Smooth muscle cell (in vitro differentiated cells): ENCODE measurements around the gene CHD6. TPM values are rescaled to one million over a fixed set of nuclear protein-coding genes. Genes with fewer than 3 reads are reported as not detected.

Experiments used
- DNase-seq: peaks from one replicate; lab custom pipeline; 2025; ENCODE audit not compliant: unreplicated experiment; lab: John Stamatoyannopoulos, UW
- H2AFZ ChIP-seq: fragments of 200-600 bp; sonication (generic); 2 replicates; pipeline ENCODE4 v1.6.0; 2016; ENCODE audit warnings: antibody characterized with exemption, low read depth, mild to moderate bottlenecking
- H3F3A ChIP-seq: fragments of 200-600 bp; sonication (generic); 2 replicates; pipeline ENCODE4 v1.6.0; 2017; ENCODE audit warnings: antibody characterized with exemption, low read depth
- H3K27ac ChIP-seq: fragments of 200-600 bp; sonication (generic); 2 replicates; pipeline ENCODE4 v1.5.1; 2016; ENCODE audit warnings: low read depth, mild to moderate bottlenecking
- H3K27me3 ChIP-seq: fragments of 200-600 bp; sonication (generic); 2 replicates; pipeline ENCODE4 v1.6.1; 2016; ENCODE audit warnings: low read depth, mild to moderate bottlenecking
- H3K36me3 ChIP-seq: fragments of 200-600 bp; sonication (generic); 2 replicates; pipeline ENCODE4 v1.5.1; 2016; ENCODE audit warnings: low read depth
- H3K4me1 ChIP-seq: fragments of 200-600 bp; sonication (generic); 2 replicates; pipeline ENCODE4 v1.5.1; 2016; ENCODE audit warnings: low read depth
- H3K4me2 ChIP-seq: fragments of 200-600 bp; sonication (generic); 2 replicates; pipeline ENCODE4 v1.6.0; 2016; ENCODE audit warnings: mild to moderate bottlenecking
- H3K4me3 ChIP-seq: fragments of 200-600 bp; sonication (generic); 2 replicates; pipeline ENCODE4 v1.5.1; 2016; ENCODE audit warnings: mild to moderate bottlenecking
- H3K79me2 ChIP-seq: fragments of 200-600 bp; sonication (generic); 2 replicates; pipeline ENCODE4 v1.6.0; 2016; ENCODE audit warnings: low read depth, mild to moderate bottlenecking
- H3K9ac ChIP-seq: fragments of 200-600 bp; sonication (generic); 2 replicates; pipeline ENCODE4 v1.6.0; 2016; ENCODE audit warnings: low read depth
- H3K9me3 ChIP-seq: fragments of 200-600 bp; sonication (generic); replicated peaks from 2 replicates; pipeline ENCODE4 v1.5.1; 2016; ENCODE audit warnings: low read depth
- H4K20me1 ChIP-seq: fragments of 200-600 bp; sonication (generic); 2 replicates; pipeline ENCODE4 v1.6.0; 2016; ENCODE audit warnings: low read depth
- WGBS: methylation state at CpG from one replicate; pipeline ENCODE4 v1.1.7; 2016; ENCODE audit warnings: low lambda C conversion rate; 5-methylcytosine and 5-hydroxymethylcytosine counted together
- polyA plus RNA-seq: library from polyadenylated mRNA; unstranded; fragments of >200 nt; fragmentation: Nextera tagmentation; extraction: Ambion mirVana; gene quantifications from 2 replicates; pipeline ENCODE4 v1.2.1, GENCODE V29; 2016
- total RNA-seq: library from RNA; depleted of rRNA; stranded (reverse); fragments of >200 nt; gene quantifications from 2 replicates; pipeline ENCODE4 v1.2.3, GENCODE V29; 2014
- TF ChIP-seq, protein P1 (sequence below): fragments of 200-600 bp; sonication (generic); IDR thresholded peaks from 2 replicates; pipeline ENCODE4 v1.5.1; 2017; ENCODE audit warnings: borderline replicate concordance, mild to moderate bottlenecking, antibody characterized with exemption; ENCODE audit not compliant: insufficient read depth, poor library complexity, severe bottlenecking

The CHD6 gene
- total and polyA plus RNA-seq, 2 experiments from 2014 or later, result 41.7 to 47.8 TPM

DNA sequence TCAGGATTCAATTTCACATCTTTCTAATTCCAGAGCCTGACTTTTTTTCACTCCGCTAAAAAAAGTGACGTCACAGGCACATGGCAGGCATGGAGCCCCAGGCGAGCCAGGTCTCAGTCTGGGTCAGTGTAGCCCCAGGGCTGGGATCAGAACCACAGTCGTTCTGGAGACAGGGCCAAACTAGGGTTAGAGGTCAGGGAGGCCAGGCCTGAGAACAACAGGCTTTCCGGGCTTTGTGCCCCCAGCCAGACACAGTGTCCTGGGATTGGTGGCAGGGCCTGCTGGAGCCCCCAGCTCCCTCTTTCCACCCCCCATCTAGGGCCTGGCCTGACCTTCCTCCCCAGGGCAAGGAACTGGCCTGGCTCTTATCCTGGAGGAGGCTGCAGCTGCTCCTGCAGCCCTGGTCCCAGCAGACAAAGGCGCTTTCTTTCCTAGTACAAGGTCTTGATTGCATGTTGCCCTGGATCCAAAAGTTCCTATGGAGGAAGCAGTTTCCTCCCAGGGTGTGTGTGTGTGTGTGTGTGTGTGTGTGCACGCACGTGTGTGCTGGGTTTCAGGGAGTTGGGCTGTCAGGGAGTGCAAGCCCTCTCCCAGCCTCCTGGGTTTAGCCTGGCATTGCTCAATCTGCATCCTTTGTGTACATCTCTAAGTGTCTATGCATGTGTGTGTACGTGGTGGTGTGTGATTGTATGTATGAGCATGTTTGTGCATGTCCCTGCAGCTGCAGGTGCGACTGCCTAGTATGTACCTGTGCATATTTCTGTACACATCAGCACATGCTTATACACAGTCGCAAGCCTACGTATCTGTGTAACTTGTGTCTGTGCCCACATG is 225.1 kb downstream of the CHD6 start:
- no peaks in the 10 kb centered on the region for H3K36me3 ChIP-seq
- H3K27ac ChIP-seq, result no peak overlapping the region
- H4K20me1 ChIP-seq, result no peaks in the 10 kb centered on the region
- WGBS, result 73% methylated on average over 12 of the region's 12 CpGs
- no peak overlapping the region for H3K9ac ChIP-seq
- TF ChIP-seq, protein P1, sequence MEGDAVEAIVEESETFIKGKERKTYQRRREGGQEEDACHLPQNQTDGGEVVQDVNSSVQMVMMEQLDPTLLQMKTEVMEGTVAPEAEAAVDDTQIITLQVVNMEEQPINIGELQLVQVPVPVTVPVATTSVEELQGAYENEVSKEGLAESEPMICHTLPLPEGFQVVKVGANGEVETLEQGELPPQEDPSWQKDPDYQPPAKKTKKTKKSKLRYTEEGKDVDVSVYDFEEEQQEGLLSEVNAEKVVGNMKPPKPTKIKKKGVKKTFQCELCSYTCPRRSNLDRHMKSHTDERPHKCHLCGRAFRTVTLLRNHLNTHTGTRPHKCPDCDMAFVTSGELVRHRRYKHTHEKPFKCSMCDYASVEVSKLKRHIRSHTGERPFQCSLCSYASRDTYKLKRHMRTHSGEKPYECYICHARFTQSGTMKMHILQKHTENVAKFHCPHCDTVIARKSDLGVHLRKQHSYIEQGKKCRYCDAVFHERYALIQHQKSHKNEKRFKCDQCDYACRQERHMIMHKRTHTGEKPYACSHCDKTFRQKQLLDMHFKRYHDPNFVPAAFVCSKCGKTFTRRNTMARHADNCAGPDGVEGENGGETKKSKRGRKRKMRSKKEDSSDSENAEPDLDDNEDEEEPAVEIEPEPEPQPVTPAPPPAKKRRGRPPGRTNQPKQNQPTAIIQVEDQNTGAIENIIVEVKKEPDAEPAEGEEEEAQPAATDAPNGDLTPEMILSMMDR, result no peak
- no peaks in the 10 kb centered on the region for H3F3A ChIP-seq
- H3K79me2 ChIP-seq, result no peaks in the 10 kb centered on the region
- no peak overlapping the region for H2AFZ ChIP-seq
- peaks cover 12% of the 10 kb centered on the region for H3K4me1 ChIP-seq
- no peaks in the 10 kb centered on the region for H3K9me3 ChIP-seq
- no peak overlapping the region for H3K4me2 ChIP-seq
- no peaks in the 10 kb centered on the region for H3K27me3 ChIP-seq
- H3K4me3 ChIP-seq, result no peak overlapping the region
- no peak for DNase-seq

DNA sequence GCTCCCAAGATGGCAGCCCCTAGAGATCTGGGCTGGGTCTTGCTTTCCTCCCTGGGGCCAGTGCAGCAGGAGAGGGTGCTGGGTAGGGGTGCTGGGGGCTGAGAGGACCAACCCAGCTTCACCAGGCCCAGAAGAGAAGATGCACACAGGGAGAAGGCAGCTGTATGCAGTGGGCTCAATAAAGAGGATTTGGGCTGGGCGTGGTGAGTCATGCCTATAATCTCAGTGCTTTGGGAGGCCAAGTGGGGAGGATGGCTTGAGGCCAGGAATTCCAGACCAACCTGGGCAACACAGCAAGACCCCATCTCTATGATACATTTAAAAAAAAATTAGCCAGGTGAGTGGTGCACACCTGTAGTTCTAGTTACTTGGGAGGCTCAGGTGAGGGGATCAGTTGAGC is 225.9 kb downstream of the CHD6 start:
- no peak overlapping the region for H3K27ac ChIP-seq
- H4K20me1 ChIP-seq, result no peaks in the 10 kb centered on the region
- no peaks in the 10 kb centered on the region for H3K27me3 ChIP-seq
- DNase-seq, result no peak
- no peaks in the 10 kb centered on the region for H3K9me3 ChIP-seq
- H3K9ac ChIP-seq, result no peak overlapping the region
- H3K4me2 ChIP-seq, result no peak overlapping the region
- TF ChIP-seq, protein P1, result no peak
- H3F3A ChIP-seq, result no peaks in the 10 kb centered on the region
- 100% methylated on average over 1 of the region's 1 CpG for WGBS
- H3K4me1 ChIP-seq, result peaks cover 17% of the 10 kb centered on the region
- H3K79me2 ChIP-seq, result no peaks in the 10 kb centered on the region
- no peak overlapping the region for H2AFZ ChIP-seq
- H3K36me3 ChIP-seq, result no peaks in the 10 kb centered on the region
- no peak overlapping the region for H3K4me3 ChIP-seq

DNA sequence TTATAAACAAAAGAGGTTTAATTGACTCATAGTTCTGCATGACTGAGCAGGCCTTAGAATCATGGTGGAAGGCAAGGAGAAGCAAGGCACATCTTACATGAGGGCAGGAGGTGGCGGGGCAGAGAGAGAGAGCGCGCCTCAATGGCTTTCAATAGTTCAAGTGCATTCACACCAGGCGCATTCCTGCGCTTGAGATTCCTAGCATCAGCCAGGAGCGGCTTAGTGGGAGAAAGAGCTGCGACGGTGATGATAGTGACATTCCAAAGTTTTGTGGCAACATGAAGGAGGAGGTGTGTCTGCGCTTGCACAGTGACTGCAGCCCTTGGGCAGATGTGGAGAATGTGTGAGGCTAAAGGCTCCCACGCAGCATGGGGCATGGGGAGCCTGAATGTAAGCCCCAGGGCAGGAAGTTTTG is 226.6 kb downstream of the CHD6 start:
- Histone ChIP-seq H3K4me2 (no peak overlapping the region), H3K4me1 (peaks cover 17% of the 10 kb centered on the region), H3K27me3 (no peaks in the 10 kb centered on the region), H3K36me3 (no peaks in the 10 kb centered on the region), H3K27ac (peak overlapping the region; percentile 10), H3K4me3 (no peak overlapping the region), H4K20me1 (no peaks in the 10 kb centered on the region), H3K9me3 (no peaks in the 10 kb centered on the region), H3K79me2 (no peaks in the 10 kb centered on the region), H3F3A (no peaks in the 10 kb centered on the region), H3K9ac (no peak overlapping the region), H2AFZ (no peak overlapping the region)
- DNase-seq, result no peak
- TF ChIP-seq, protein P1, result no peak
- WGBS, result 45% methylated on average over 10 of the region's 10 CpGs

DNA sequence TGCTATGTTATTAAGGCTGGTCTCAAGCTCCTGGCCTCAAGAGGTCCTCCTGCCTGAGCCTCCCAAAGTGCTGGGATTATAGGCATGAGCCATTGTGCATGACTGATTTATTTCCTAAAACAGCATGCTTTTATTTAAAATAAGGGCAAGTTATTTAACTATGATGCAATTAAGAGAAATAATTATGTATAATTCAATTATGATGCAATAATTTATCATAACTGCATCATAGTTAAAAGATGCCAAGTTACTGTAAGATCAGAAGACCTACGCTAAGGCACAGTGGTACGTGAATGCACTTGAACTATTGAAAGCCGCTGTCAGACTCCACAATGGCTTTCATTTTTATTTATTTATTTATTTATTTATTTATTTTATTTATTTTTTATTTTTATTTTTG is 227.3 kb downstream of the CHD6 start:
- TF ChIP-seq, protein P1, result no peak
- H4K20me1 ChIP-seq, result no peaks in the 10 kb centered on the region

More for the DNA sequence above, 227.3 kb downstream of the CHD6 start:
- H3K36me3 ChIP-seq, result no peaks in the 10 kb centered on the region
- H3K27ac ChIP-seq, result no peak overlapping the region
- no peaks in the 10 kb centered on the region for H3F3A ChIP-seq
- H3K27me3 ChIP-seq, result no peaks in the 10 kb centered on the region
- no peak overlapping the region for H3K9ac ChIP-seq
- H3K4me1 ChIP-seq, result peaks cover 12% of the 10 kb centered on the region
- no peak for DNase-seq
- H3K79me2 ChIP-seq, result no peaks in the 10 kb centered on the region
- no peak overlapping the region for H2AFZ ChIP-seq
- H3K4me2 ChIP-seq, result no peak overlapping the region
- H3K4me3 ChIP-seq, result no peak overlapping the region
- H3K9me3 ChIP-seq, result no peaks in the 10 kb centered on the region
- WGBS, result 98% methylated on average over 3 of the region's 3 CpGs
